Loucy (cell line): Measurements from ENCODE around the gene ZNF507.

Experiments
- CTCF ChIP-seq: fragments of 200-600 bp; sonication (generic); conservative IDR thresholded peaks from 2 replicates; pipeline ENCODE4 v1.5.1; 2014; ENCODE audit warnings: mild to moderate bottlenecking, antibody characterized with exemption, low read length
- EZH2phosphoT487 ChIP-seq: fragments of 200-600 bp; IDR thresholded peaks from 2 replicates; pipeline ENCODE4 v1.6.1; 2018; ENCODE audit warnings: antibody characterized with exemption, mild to moderate bottlenecking, moderate library complexity, borderline replicate concordance

GRCh38 chr19:32322541-32322940 lies 22.9 kb upstream of the ZNF507 start:
- TF ChIP-seq CTCF (no peak), EZH2phosphoT487 (no peak)
